ENCODE results near the gene RERE.

The RERE gene

GRCh38 chr1:8394456-8395321, 422.8 kb downstream of the RERE start:
- H3K27me3 ChIP-seq (ENCODE audit: insufficient read depth, low read length, poor library complexity), result no peaks in the 10 kb centered on the region
- peaks cover 2% of the 10 kb centered on the region; the same call in 1 of the 2 replicates for H3K79me2 ChIP-seq (ENCODE audit: insufficient read depth, low read length)
- no peak overlapping the region for H2AFZ ChIP-seq (ENCODE audit: low read depth, low read length)
- ATAC-seq (ENCODE audit: insufficient read depth, low read depth) (no peak), DNase-seq (no peak)
- no peak overlapping the region for H3K27ac ChIP-seq (ENCODE audit: low read length)
- H3K9me3 ChIP-seq (ENCODE audit: insufficient read depth, low read length, severe bottlenecking), result no peaks in the 10 kb centered on the region
- peaks cover 22% of the 10 kb centered on the region for H4K20me1 ChIP-seq (ENCODE audit: insufficient read depth, low read length)
- H3K36me3 ChIP-seq (ENCODE audit: insufficient read depth, low read length), result no peaks in the 10 kb centered on the region
- no peak overlapping the region for H3K9ac ChIP-seq (ENCODE audit: low read depth, low read length)
- H3K4me1 ChIP-seq (ENCODE audit: insufficient read depth, low read length), result peaks cover 40% of the 10 kb centered on the region
- H3K4me3 ChIP-seq (ENCODE audit: low read depth in 1 of 2, low read length in 2 of 2), result no peak overlapping the region
- H3K4me2 ChIP-seq (ENCODE audit: insufficient read depth, low read length), result peak overlapping the region; percentile 66; the same call in 1 of the 2 replicates
- TF ChIP-seq CTCF (IDR thresholded peaks at IDR 0.05; ENCODE audit: borderline replicate concordance, extremely low read depth, low read length, poor library complexity, severe bottlenecking) (no peak), EZH2 (IDR thresholded peaks at IDR 0.05; ENCODE audit: borderline replicate concordance, low read depth, low read length, severe bottlenecking) (no peak)

- no peak overlapping the region for H3K4me2 ChIP-seq (ENCODE audit: insufficient read depth, low read length)
- no peaks in the 10 kb centered on the region for H3K9me3 ChIP-seq (ENCODE audit: insufficient read depth, low read length, severe bottlenecking)
- 0 out of 2 replicates have a peak, but pooled peaks cover 4% of the 10 kb centered on the region for H3K36me3 ChIP-seq (ENCODE audit: insufficient read depth, low read length)
- ATAC-seq (ENCODE audit: insufficient read depth, low read depth) (no peak), DNase-seq (no peak)
- TF ChIP-seq CTCF (IDR thresholded peaks at IDR 0.05; ENCODE audit: borderline replicate concordance, extremely low read depth, low read length, poor library complexity, severe bottlenecking), result no peak
- no peak for TF ChIP-seq EZH2 (IDR thresholded peaks at IDR 0.05; ENCODE audit: borderline replicate concordance, low read depth, low read length, severe bottlenecking)
- H3K4me3 ChIP-seq (ENCODE audit: low read depth in 1 of 2, low read length in 2 of 2), result no peak overlapping the region
- peaks cover 2% of the 10 kb centered on the region; the same call in 1 of the 2 replicates for H3K79me2 ChIP-seq (ENCODE audit: insufficient read depth, low read length)
- H3K27ac ChIP-seq (ENCODE audit: low read length), result no peak overlapping the region
- H3K4me1 ChIP-seq (ENCODE audit: insufficient read depth, low read length), result peaks cover 30% of the 10 kb centered on the region
- peaks cover 24% of the 10 kb centered on the region for H4K20me1 ChIP-seq (ENCODE audit: insufficient read depth, low read length)
- no peak overlapping the region for H3K9ac ChIP-seq (ENCODE audit: low read depth, low read length)
- H2AFZ ChIP-seq (ENCODE audit: low read depth, low read length), result no peak overlapping the region
- H3K27me3 ChIP-seq (ENCODE audit: insufficient read depth, low read length, poor library complexity), result no peaks in the 10 kb centered on the region
Observed at GRCh38 chr1:8392522-8392921, 424.9 kb downstream of the RERE start.

- H2AFZ ChIP-seq (ENCODE audit: low read depth, low read length), result no peak overlapping the region
- no peak overlapping the region for H3K9ac ChIP-seq (ENCODE audit: low read depth, low read length)
- H4K20me1 ChIP-seq (ENCODE audit: insufficient read depth, low read length), result peaks cover 13% of the 10 kb centered on the region; the same call in 1 of the 2 replicates
- H3K79me2 ChIP-seq (ENCODE audit: insufficient read depth, low read length), result peaks cover 2% of the 10 kb centered on the region; the same call in 1 of the 2 replicates
- H3K4me1 ChIP-seq (ENCODE audit: insufficient read depth, low read length), result peaks cover 13% of the 10 kb centered on the region
- 0 out of 2 replicates have a peak, but pooled peaks cover 4% of the 10 kb centered on the region for H3K36me3 ChIP-seq (ENCODE audit: insufficient read depth, low read length)
- TF ChIP-seq CTCF (IDR thresholded peaks at IDR 0.05; ENCODE audit: borderline replicate concordance, extremely low read depth, low read length, poor library complexity, severe bottlenecking) (no peak), EZH2 (IDR thresholded peaks at IDR 0.05; ENCODE audit: borderline replicate concordance, low read depth, low read length, severe bottlenecking) (no peak)
- no peak for ATAC-seq (ENCODE audit: insufficient read depth, low read depth)
- H3K4me3 ChIP-seq (ENCODE audit: low read depth in 1 of 2, low read length in 2 of 2), result no peak overlapping the region
- DNase-seq, result no peak
- no peaks in the 10 kb centered on the region for H3K9me3 ChIP-seq (ENCODE audit: insufficient read depth, low read length, severe bottlenecking)
- no peak overlapping the region for H3K4me2 ChIP-seq (ENCODE audit: insufficient read depth, low read length)
- H3K27me3 ChIP-seq (ENCODE audit: insufficient read depth, low read length, poor library complexity), result no peaks in the 10 kb centered on the region
- H3K27ac ChIP-seq (ENCODE audit: low read length), result no peak overlapping the region
Observed at GRCh38 chr1:8390707-8391106, 426.7 kb downstream of the RERE start.
